SK-N-SH treated with all-trans-retinoic acid at 6 μM for 48 hours (cell line): ENCODE data around the gene TTLL7.

ENCODE experiments used
- ISL1 ChIP-seq: fragments of 250-450 bp; sonication (Bioruptor Pico); IDR thresholded peaks from 2 replicates; pipeline ENCODE4 v2.1.2; 2022; ENCODE audit warnings: mild to moderate bottlenecking, moderate library complexity
- OSR1 ChIP-seq: fragments of 250-450 bp; sonication (Bioruptor Pico); IDR thresholded peaks from 2 replicates; pipeline ENCODE4 v1.8.0; 2022; ENCODE audit warnings: moderate library complexity, mild to moderate bottlenecking, inconsistent platforms
- PPARA ChIP-seq: fragments of 250-450 bp; sonication (Bioruptor Pico); IDR thresholded peaks from 2 replicates; pipeline ENCODE4 v1.5.0; 2020; ENCODE audit warnings: mild to moderate bottlenecking, borderline replicate concordance
- TCF4 ChIP-seq: fragments of 250-450 bp; sonication (Bioruptor Pico); IDR thresholded peaks from 2 replicates; pipeline ENCODE4 v1.8.0; 2021; ENCODE audit warnings: mild to moderate bottlenecking, moderate library complexity, borderline replicate concordance
- TOX ChIP-seq: fragments of 250-450 bp; sonication (Bioruptor Pico); IDR thresholded peaks from 2 replicates; pipeline ENCODE4 v1.8.0; 2021; ENCODE audit warnings: mild to moderate bottlenecking, moderate library complexity, borderline replicate concordance
- ZNF565 ChIP-seq: fragments of 450-650 bp; formaldehyde crosslinking; conservative IDR thresholded peaks from 2 replicates; pipeline ENCODE4 v1.5.0; 2020; ENCODE audit warnings: low read depth, mild to moderate bottlenecking, moderate library complexity

DNA sequence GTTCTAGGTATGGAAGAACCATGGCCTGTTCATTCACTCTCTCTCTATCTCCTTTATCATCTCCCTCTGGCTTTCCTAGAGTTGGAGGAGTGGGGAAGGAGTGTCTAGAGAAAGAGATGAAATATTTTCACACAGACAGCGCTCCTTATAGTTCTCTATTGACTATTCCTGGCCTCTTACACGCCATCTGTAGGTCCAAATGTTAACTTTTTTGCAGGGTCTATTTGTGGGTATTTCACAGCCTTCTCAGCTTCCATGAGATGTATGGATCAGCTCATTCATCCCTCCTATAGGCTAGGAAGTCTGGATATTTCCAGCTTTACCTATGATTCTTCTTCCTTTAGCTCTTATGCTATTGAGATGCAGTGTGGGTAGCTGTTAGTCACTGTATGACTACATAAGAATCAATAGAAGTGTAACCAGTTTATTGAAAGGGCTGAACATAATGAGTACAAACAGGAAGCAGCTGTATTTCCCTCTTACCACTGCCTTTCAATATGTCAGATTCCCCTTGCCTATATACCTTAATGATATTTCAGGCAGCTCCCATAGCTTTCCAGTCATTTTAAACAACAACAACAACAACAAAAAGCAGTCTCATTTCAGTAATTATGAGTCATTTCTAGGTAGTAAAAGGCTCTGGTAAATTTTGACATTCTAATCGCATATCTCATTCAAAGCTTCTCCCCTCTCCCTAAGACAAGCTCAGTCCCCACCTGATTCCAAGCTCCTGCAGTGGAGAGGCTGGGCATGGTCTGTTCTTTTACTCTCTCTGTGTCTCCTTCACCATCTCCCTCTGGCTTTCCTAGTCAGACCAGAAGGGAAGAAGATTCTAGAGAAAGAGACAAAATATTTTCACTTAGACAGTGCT is 149.5 kb downstream of the TTLL7 start:
- no peak for TF ChIP-seq TCF4 (CRISPR knock-in tag)
- TF ChIP-seq TOX, result no peak
- no peak for TF ChIP-seq ISL1 (CRISPR knock-in tag)
- TF ChIP-seq ZNF565 (CRISPR knock-in tag), result no peak
- no peak for TF ChIP-seq OSR1
- TF ChIP-seq PPARA (CRISPR knock-in tag), result no peak
